Activated CD8-positive, alpha-beta memory T cell treated with anti-CD3 and anti-CD28 coated beads for 48 hours (primary cell): Measurements from ENCODE around the gene PNISR.
"Not testable (repeated sequence)": the region's sequence is repeated elsewhere in the genome, so short reads cannot be mapped to it uniquely, and the experiment has no call there.

Source experiments
- DNase-seq, 3 experiments: peaks; one replicate each; pipeline ENCODE4 v3.0.0-alpha.2; 2020; ENCODE audit warnings: low read depth in 2 of 3, low spot score in 2 of 3

PNISR gene

GRCh38 chr6:99424761-99425646, at the start of gene PNISR:
PNISR (minus strand) TSS chr6:99425308; CDS start chr6:99414659, 10,649 bp downstream.
- DNase-seq, result peak; percentile 55 to 62 (median 61)

DNA sequence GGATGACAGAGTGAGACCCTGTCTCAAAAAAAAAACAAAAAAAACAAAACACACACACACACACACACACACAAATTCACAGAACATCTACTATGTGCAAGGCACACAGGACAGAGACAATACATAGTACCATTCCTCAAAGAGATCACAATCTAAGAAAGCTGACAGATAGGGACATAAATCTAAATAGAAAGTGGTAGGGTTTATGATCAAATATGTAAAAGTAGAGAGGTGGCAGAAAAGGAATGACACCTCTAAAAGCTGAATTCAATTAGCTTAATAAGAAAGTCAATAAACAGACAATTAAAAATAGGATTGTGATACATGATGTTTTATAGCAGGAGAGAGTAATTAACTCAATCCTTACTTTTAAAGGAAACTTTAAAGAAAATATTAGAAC, 48.6 kb upstream of the PNISR start:
- no peak for DNase-seq

GRCh38 chr6:99471638-99472037, 46.5 kb upstream of the PNISR start:
- no peak for DNase-seq

DNA sequence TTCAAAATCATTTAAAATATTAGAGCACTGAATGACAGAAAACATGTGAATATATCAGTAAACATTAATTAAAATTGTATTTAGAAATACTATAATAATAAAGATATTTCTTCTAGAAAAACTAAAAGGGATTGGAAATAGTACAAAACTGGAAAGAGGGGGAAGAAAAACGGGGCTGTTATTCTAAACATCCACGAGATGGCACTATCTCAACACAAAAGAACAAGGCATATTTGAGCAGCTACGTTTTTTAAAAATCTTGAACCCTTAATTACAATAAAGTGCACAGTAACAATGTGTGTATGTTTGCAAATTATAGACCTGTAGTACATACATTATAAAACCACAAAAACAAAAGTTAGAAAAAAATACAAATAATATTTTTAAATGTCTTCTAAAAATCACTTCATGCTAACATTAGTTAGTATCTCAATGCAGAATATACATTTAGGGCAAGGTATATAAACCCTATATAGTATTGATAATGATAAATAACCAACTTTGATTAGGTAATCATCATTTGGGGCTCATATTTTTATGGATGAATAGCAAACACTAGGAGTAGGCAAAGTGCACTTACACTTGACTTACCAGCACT, 42.5 kb upstream of the PNISR start:
- no peak for DNase-seq

DNA sequence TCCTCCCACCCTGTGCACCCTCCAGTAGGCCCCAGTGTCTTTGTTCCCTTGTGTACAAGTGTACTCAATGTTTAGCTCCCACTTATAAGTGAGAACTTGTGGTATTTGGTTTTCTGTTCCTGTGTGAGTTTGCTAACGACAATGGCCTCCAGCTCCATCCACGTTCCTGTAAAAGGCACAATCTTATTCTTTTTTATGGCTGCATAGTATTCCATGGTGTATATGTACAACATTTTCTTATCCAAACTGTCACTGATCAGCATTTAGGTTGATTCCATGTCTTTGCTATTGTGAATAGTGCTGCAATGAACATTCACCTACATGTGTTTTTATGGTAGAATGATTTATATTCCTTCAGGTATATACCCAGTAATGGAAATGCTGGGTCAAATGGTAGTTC, 34.0 kb upstream of the PNISR start:
- DNase-seq, result not testable (repeated sequence)

- DNase-seq, result no peak
Measured at GRCh38 chr6:99458319-99458718, 33.2 kb upstream of the PNISR start.

- DNase-seq, result no peak
Measured at GRCh38 chr6:99446076-99446475, 21.0 kb upstream of the PNISR start.

DNA sequence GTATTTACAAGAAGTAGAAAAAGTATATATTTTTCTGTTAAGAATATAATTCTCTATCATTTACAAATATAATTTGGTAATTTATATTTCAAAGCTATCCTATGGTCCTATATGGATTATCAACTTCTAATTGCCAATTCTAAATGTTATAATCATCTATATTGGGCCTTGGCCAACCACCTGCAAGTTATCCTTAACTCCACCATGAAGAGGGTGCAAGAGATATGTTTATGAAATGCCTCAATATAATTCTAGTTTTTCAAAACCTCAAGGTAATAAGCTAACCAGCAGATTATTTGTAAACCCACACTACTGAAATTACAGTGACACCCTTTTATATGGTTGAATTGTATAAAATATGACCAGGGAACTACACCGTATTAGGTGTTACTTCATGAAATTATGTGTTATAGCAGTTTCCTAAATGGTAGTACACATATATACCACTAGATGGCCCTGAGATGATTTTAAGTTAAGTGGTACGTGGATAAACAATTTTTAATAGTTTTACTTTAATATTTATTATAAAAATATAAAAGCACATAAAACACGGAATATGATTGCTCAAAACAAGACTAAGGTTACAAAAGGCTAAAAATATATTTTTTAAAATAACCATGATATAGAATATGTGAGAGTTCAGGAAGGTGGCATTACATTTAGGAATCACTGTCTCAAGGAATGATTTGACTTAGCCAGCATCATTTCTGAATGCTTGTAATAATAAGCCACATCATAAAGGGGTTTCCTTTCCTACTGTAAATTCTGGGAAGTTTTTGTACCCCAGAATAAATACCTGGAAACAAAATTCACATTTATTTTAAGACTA, 9.8 kb upstream of the PNISR start:
- DNase-seq, result no peak

DNA sequence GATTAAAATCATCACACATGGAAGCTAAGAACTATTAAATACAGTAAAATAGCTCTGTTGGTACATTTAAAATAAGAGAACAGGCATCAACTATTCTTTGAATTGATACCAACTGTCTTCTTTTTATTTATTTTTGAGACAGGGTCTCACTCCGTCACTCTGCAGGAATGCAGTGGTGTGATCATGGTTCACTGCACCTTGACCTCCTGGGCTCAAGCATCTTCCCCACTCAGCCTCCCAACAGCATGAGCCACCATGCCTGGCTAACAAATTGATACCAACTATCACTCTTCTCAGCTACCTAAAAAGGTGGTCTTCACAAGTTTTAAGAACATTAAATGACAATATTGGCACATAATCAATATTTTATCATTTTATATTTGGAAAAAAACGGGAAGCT, 7.8 kb upstream of the PNISR start:
- DNase-seq, result no peak

GRCh38 chr6:99431901-99432300, 6.8 kb upstream of the PNISR start:
- no peak for DNase-seq

- DNase-seq, result no peak
Measured at GRCh38 chr6:99427988-99428387, 2.9 kb upstream of the PNISR start.

DNA sequence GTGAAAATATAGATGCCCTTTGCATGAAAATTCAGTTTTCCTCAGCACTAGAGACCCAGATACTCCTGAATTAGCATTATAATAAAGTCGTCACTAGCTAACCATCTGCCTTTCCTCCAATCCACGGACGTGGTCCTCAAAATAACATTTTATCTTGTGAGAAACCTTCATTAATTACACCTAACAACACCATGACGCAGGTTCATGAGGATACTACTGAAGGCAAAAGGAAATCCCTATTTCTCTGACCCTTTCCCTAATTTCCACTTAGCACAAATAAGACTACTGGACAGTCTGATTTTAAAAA, 1.3 kb upstream of the PNISR start:
- no peak for DNase-seq

DNA sequence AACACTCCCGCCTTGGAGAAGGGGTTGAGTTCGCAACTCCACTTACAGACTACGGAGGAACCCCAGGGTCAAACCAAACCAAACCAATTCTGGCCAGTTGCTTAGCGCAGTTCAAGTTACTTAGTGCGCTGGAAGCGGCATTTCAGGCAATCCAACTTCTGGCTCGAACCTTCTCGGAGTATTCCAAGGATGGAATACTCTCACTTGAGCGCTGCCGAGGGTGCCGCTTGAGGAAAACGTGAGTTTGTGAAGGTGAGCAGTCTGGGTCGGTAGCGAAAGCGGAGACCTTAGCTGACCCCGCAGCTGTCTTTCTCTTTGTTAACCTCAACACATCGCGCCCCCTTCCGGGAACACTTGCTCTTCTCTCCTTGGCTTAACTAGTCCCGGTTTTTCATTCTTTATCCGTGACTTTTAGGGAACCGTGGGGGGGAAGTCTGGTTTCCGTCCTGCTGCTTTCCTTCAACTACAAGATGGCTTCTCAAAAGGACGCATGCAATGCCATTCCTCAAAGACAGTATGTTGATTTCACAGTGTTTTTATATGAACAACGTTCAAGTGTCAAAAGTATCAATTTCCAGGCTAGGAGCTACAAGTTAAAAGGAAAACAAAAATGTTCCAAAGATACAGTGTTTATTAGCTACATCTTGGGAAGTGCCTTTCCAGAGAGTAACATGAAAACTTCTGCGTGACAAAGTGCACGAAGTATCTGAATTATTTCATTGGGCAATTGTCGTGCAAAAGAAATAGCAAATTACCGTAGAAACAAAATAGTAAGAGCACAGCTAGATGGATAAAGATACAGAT, 741 bp upstream of the PNISR start:
- peak; percentile 29 to 41 (median 31) for DNase-seq

- no peak for DNase-seq
Measured at GRCh38 chr6:99424022-99424421, 1.1 kb downstream of the PNISR start.

DNA sequence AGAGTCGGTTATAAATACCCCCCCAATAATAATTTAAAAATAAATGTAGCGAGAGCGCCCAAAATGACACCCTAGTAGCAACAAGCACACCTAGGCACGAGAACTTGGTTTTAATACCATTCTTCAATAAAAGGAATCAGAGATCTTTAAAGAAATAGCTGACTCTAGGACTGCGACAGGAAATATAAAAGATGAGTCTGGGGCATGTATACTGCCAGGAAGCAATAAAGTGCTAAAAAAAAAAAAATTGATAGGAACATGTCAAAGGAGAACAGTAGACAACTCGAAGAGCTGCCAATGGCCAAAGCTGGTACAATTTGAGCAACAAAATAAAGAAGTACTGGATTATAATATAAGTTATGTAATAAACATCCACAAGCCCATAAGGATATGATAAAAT, 2.2 kb downstream of the PNISR start:
- no peak for DNase-seq

- DNase-seq, result no peak
Measured at GRCh38 chr6:99416892-99417767, 8.0 kb downstream of the PNISR start.

- DNase-seq, result no peak
Measured at GRCh38 chr6:99416226-99416625, 8.9 kb downstream of the PNISR start.

DNA sequence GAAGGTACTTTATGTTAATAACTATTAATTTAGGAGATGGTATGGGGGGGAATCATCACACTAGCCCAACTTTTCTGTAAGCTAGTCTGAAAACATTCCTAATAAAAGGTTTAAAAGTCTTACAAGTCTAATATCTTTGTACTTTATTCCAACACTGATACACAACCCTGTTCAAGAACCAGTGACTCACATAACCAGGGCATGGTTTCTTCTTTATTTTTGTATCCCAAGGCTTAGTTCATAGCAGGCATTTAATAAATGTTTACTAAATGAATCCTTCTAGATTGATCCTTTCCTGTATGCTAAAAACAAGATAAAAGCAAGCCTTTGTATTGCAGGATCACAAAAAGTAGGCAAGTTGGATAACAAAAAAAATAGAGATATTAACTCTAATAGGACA, 9.7 kb downstream of the PNISR start:
- no peak for DNase-seq

DNA sequence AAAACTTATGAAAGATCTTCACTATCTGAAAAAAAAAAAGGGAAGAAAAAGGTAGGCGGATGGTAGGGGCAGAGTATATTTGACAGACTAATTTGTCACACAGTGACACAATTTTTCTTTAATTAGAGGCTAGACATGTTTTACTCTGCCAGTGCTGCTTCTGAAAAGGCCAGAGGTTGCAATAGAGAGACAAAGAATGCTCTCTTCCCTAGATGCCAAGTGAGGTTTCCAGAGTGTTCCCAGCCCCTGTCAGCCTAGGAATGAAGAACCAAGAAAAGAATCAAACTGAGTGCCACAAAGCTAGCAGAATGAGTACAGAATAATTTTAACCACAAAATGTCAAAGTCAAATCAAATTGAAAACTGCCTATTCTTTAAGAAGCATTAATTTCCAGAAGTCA, 13.0 kb downstream of the PNISR start:
- no peak for DNase-seq

GRCh38 chr6:99409672-99410071, 15.4 kb downstream of the PNISR start:
- DNase-seq, result no peak
